Thoracic aorta (tissue), 2 donors: Measurements from ENCODE around the gene CDC25B. TPM values are rescaled to one million over a fixed set of nuclear protein-coding genes. Genes with fewer than 3 reads are reported as not detected.

Experiments
- ATAC-seq: fragments of 150-250 bp; one replicate; pipeline ENCODE4 v1.8.0; 2017; ENCODE audit warnings: low read depth; ENCODE audit not compliant: insufficient number of reproducible peaks, low FRiP score
- DNase-seq: peaks from one replicate; pipeline ENCODE4 v3.0.0-alpha.2; 2020; ENCODE audit warnings: low spot score
- H3K27ac ChIP-seq, 2 donors: fragments of 200-600 bp; sonication (generic); 1 replicate in 1 of 2; 2 replicates in 1 of 2; pipeline ENCODE4 v1.5.1; 2016; ENCODE audit warnings: mild to moderate bottlenecking in 2 of 2, moderate library complexity in 2 of 2
- H3K27me3 ChIP-seq: fragments of 200-600 bp; sonication (generic); replicated peaks from 2 replicates; pipeline ENCODE4 v1.6.0; 2016; ENCODE audit warnings: mild to moderate bottlenecking; ENCODE audit not compliant: insufficient read depth
- H3K36me3 ChIP-seq: fragments of 200-600 bp; sonication (generic); one replicate; pipeline ENCODE4 v1.5.1; 2016
- H3K4me1 ChIP-seq, 2 donors: fragments of 200-600 bp; sonication (generic); 1 replicate in 1 of 2; 2 replicates in 1 of 2; pipeline versions ENCODE4 v1.5.1 to v1.6.0; 2016; ENCODE audit warnings: low read depth in 2 of 2, mild to moderate bottlenecking in 1 of 2; ENCODE audit not compliant: control insufficient read depth in 1 of 2
- H3K4me3 ChIP-seq: fragments of 200-600 bp; sonication (generic); 2 replicates; pipeline ENCODE4 v1.5.1; 2016; ENCODE audit warnings: mild to moderate bottlenecking
- H3K9me3 ChIP-seq: fragments of 200-600 bp; sonication (generic); 2 replicates; pipeline ENCODE4 v1.5.1; 2016
- total RNA-seq, 2 donors: library from RNA; depleted of rRNA; stranded (reverse); fragments of >200 nt; gene quantifications; one replicate each; pipeline versions ENCODE4 v1.1.0 to v1.2.3, GENCODE V29; 2016
- TF ChIP-seq, protein P1 (sequence below): fragments of 200-600 bp; sonication (generic); IDR thresholded peaks from one replicate; pipeline ENCODE4 v1.5.1; 2019; ENCODE audit warnings: antibody characterized with exemption

Gene CDC25B
- total RNA-seq, 2 donors from 2014 or later: 28.4 to 41.8 TPM

DNA sequence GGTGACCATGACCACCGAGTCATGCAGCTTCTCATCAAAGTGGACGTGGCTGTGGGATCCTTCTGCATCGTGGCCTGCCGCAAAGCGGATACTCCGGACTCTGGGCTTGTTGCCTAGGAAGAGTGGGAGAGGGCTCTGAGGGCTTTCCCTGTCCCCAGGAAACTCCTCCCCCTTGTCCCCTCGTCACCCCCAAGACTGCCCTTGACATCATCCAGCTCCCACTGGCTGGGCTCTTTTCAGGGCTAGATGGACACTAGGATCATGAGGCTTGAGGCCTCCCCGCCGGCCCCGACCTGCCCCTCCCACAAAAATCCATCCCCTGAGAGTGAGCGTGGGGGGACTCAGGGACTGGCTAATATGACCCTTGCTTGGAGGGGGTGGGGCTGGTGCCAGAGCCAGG, 37.5 kb upstream of the CDC25B start:
- no peaks in the 10 kb centered on the region for H3K9me3 ChIP-seq
- no peaks in the 10 kb centered on the region for H3K4me1 ChIP-seq
- DNase-seq: no peak
- no peak overlapping the region for H3K27ac ChIP-seq
- no peak overlapping the region for H3K4me3 ChIP-seq
- TF ChIP-seq, protein P1, sequence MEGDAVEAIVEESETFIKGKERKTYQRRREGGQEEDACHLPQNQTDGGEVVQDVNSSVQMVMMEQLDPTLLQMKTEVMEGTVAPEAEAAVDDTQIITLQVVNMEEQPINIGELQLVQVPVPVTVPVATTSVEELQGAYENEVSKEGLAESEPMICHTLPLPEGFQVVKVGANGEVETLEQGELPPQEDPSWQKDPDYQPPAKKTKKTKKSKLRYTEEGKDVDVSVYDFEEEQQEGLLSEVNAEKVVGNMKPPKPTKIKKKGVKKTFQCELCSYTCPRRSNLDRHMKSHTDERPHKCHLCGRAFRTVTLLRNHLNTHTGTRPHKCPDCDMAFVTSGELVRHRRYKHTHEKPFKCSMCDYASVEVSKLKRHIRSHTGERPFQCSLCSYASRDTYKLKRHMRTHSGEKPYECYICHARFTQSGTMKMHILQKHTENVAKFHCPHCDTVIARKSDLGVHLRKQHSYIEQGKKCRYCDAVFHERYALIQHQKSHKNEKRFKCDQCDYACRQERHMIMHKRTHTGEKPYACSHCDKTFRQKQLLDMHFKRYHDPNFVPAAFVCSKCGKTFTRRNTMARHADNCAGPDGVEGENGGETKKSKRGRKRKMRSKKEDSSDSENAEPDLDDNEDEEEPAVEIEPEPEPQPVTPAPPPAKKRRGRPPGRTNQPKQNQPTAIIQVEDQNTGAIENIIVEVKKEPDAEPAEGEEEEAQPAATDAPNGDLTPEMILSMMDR: no peak
- H3K27me3 ChIP-seq: no peaks in the 10 kb centered on the region
- ATAC-seq: no peak
- H3K36me3 ChIP-seq: no peaks in the 10 kb centered on the region

DNA sequence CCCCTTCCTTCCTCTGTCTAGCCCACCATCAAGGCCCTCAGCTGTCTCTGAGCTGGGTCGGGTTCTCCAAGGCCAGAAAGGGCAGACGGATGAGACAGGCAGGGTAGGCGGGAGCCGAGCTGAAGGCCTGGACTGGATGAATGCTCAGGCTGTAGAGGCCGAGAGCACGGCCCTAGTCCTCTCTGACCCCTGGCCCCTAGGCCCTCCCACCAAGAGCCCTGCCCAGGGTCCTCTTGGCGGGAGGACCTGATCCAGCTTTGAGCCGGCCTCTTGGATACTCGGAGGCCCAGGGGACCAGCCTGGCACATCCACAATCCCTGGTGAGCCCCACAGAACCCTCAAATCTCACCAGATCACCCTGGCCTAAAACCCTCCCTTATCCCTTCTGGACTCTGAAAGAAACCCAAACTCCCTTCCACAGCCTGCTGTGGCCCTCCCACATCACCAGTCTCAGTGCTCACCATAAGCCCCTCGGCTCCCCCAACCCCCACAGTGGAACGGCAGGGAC, 36.7 kb upstream of the CDC25B start:
- H3K36me3 ChIP-seq: no peaks in the 10 kb centered on the region
- H3K4me1 ChIP-seq: no peaks in the 10 kb centered on the region
- H3K27ac ChIP-seq: no peak overlapping the region
- H3K9me3 ChIP-seq: no peaks in the 10 kb centered on the region
- DNase-seq (no peak), ATAC-seq (no peak)
- TF ChIP-seq, protein P1: no peak
- no peaks in the 10 kb centered on the region for H3K27me3 ChIP-seq
- no peak overlapping the region for H3K4me3 ChIP-seq

DNA sequence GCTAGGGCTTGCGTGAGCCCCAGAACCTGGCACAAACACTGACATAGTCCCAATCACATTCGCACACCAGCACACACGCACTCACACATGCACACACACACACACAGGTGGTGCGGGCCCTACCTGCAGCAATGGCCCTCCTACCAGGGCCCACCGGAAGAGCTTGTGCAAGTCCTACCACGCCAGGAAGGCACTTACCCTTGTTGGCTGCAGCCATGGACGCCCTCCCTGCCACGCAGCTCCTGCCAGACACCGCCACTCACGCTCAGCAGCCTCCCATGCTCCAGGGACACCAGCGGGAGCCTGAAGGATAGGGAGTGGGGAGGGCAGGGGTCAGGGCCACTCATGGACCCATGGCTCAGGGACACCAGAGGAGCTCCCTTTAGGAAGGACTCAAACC, 36.2 kb upstream of the CDC25B start:
- Histone ChIP-seq H3K4me3 (no peak overlapping the region), H3K36me3 (no peaks in the 10 kb centered on the region), H3K9me3 (no peaks in the 10 kb centered on the region), H3K27ac (no peak overlapping the region), H3K4me1 (no peaks in the 10 kb centered on the region), H3K27me3 (no peaks in the 10 kb centered on the region)
- TF ChIP-seq, protein P1: no peak
- DNase-seq (no peak), ATAC-seq (no peak)

DNA sequence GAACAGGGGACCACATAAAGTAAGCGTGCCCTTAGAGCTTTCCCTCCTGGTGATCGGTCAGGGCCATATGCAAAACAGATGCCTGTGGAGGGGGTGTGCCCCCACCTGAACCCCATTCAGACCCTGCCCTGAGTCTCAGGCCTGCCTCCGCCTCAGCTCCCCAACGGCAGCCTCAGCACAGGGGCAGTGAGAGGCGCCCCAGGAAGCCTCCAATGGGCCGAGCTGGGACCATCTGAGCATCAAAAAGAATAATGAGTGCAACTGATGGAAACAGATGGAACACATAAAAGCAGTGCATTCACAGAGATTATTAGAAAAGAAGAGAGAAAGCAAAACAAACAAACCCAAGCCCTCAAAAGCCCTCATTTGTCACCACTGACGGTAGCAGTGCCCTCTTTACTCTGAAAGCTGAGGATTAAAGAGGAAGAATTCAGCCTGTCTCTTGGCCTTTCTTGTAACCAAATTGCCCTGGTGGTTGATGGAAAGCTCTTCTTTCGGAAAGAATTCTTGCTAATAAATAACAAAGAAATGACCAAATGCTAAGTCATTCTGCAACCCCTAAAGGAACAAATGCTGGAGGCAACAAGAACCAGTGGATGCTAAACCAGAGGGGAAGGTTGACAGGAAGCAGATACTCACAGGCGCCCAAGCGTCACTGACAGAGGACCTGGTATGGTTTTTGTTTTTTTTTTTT, 35.3 kb upstream of the CDC25B start:
- DNase-seq: no peak
- no peak overlapping the region for H3K4me3 ChIP-seq
- H3K27ac ChIP-seq: no peak overlapping the region
- no peaks in the 10 kb centered on the region for H3K4me1 ChIP-seq
- no peak for ATAC-seq
- H3K36me3 ChIP-seq: no peaks in the 10 kb centered on the region
- H3K27me3 ChIP-seq: no peaks in the 10 kb centered on the region
- TF ChIP-seq, protein P1: no peak
- H3K9me3 ChIP-seq: no peaks in the 10 kb centered on the region

DNA sequence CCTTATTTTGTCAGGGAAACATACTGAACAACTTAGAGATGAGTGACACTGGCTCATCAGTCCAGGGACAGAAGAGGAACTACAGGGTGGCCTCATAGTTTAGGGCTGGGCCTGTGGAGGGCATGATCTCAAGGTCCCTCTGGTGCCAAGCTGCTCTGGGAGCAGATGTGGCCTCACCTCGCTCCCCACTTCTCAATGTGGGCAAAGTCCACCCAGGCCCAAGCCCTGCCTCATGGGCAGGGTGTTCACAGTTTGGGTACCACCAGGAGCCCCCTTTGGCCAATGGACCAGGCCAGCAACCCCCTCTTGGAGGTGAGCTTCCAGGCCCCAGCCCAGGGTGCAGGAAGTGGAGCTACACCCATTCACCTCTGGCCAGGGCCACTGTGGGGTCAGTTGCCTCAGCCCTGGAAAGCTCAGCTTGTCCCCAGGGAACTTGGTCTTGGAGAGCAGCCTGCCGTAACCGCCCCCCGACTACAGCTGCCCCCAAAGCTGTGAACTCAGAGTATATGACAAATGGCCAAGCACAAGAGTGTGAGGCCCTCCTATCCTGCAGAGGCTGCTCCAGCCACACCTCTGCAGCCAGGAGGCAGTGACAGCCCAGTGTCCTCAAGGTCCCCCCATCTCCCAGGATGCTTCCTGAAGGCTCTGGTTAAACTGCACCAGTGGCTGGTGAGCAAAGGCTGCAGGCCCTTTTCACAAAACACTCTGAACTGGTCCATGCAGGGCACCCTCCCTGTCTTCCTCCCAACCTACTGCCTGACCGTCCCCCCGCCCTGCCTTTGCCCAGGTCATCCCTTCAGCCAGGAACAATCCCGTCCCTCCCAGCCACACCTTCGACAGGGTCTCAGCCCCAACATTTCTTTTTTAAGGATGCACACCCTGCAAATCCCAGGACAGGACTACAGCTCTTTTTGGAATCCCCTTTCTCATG, 32.2 kb upstream of the CDC25B start:
- H3K36me3 ChIP-seq: no peaks in the 10 kb centered on the region
- no peak overlapping the region for H3K4me3 ChIP-seq
- H3K4me1 ChIP-seq: peaks cover 11 to 22% of the 10 kb centered on the region in 2 donors
- no peaks in the 10 kb centered on the region for H3K27me3 ChIP-seq
- ATAC-seq: no peak
- DNase-seq: no peak
- TF ChIP-seq, protein P1: no peak
- no peak overlapping the region for H3K27ac ChIP-seq
- H3K9me3 ChIP-seq: no peaks in the 10 kb centered on the region
